GM19351 (cell line): Measurements from ENCODE around the gene ENTR1.
A peak's percentile ranks its signal among the peaks of the same experiment; 100 is the strongest.
"Not testable (repeated sequence)": the region's sequence is repeated elsewhere in the genome, so short reads cannot be mapped to it uniquely, and the experiment has no call there.

Experiments
- ATAC-seq: cut with Tn5 transposase; IDR thresholded peaks from one replicate; pipeline ENCODE4 v1.9.1; 2021; ENCODE audit warnings: mild to moderate bottlenecking, moderate library complexity; ENCODE audit not compliant: unreplicated experiment

The ENTR1 gene

GRCh38 chr9:136438548-136439480 lies 28.4 kb upstream of the ENTR1 start:
- ATAC-seq = peak; percentile 41

GRCh38 chr9:136437839-136438547 lies 27.6 kb upstream of the ENTR1 start:
- ATAC-seq = no peak

- ATAC-seq = no peak
Measured at GRCh38 chr9:136437430-136437829, 27.0 kb upstream of the ENTR1 start.

- no peak for ATAC-seq
Measured at GRCh38 chr9:136436055-136436634, 25.7 kb upstream of the ENTR1 start.

- no peak for ATAC-seq
Measured at GRCh38 chr9:136434580-136435169, 24.3 kb upstream of the ENTR1 start.

- ATAC-seq = no peak
Measured at GRCh38 chr9:136433849-136434579, 23.6 kb upstream of the ENTR1 start.

- no peak for ATAC-seq
Measured at GRCh38 chr9:136433043-136433715, 22.8 kb upstream of the ENTR1 start.

- no peak for ATAC-seq
Measured at GRCh38 chr9:136432591-136432990, 22.2 kb upstream of the ENTR1 start.

- ATAC-seq = no peak
Measured at GRCh38 chr9:136431782-136432350, 21.5 kb upstream of the ENTR1 start.

- no peak for ATAC-seq
Measured at GRCh38 chr9:136430588-136431234, 20.3 kb upstream of the ENTR1 start.

- no peak for ATAC-seq
Measured at GRCh38 chr9:136429683-136430491, 19.5 kb upstream of the ENTR1 start.

GRCh38 chr9:136429075-136429628 lies 18.7 kb upstream of the ENTR1 start:
- no peak for ATAC-seq

- ATAC-seq = no peak
Measured at GRCh38 chr9:136426787-136427186, 16.4 kb upstream of the ENTR1 start.

GRCh38 chr9:136425367-136425766 lies 15.0 kb upstream of the ENTR1 start:
- not testable (repeated sequence) for ATAC-seq

GRCh38 chr9:136424750-136425362 lies 14.4 kb upstream of the ENTR1 start:
- no peak for ATAC-seq

- no peak for ATAC-seq
Measured at GRCh38 chr9:136423432-136424146, 13.2 kb upstream of the ENTR1 start.

GRCh38 chr9:136422876-136423275 lies 12.5 kb upstream of the ENTR1 start:
- no peak for ATAC-seq
